T-helper 9 cell (primary cell): Measurements from ENCODE around the gene KDM3B.
"Not testable (repeated sequence)": the region's sequence is repeated elsewhere in the genome, so short reads cannot be mapped to it uniquely, and the experiment has no call there.

Experiments
- DNase-seq: peaks from one replicate; pipeline ENCODE4 v3.0.0-alpha.2; 2020

Gene KDM3B

DNA sequence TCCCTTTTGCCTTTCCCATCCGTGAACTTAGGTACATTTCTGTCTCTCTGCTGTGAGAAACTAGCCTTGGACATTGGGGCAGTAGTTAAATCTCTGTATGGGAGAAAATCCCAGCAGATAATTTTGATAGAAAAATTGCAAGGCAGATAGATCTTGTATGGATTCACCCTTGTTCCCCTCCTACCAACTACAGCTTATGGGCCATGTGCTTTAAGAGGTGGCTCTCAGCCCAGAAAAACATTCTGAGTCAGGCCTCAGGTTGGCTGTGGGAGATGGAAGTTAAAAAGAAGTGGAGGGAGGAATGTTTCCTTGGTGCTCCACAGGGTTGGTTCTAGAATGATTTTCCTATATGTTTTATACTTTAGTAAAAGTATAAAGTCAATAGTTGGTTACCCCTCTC lies 1.4 kb upstream of the KDM3B start:
- DNase-seq: no peak

DNA sequence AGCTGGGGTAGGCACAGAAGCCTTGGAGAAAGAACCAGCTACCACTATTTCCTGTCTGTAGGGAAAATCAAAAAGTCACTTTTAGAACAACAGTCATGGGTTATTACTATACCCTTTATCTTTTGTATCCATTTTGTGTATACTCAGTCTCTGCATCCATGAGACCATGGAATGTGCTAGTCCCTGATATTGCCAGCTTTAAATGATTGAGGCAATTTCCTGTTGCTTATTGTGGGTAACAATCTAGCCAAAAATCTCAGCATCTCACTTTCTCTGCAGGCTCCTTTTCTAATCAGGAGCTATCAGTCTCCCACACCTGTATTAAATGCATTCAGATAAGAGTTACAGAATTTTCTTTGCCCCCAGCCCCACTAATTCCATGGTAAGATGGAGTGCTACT lies 968 bp upstream of the KDM3B start:
- DNase-seq: no peak

GRCh38 chr5:138352722-138353559 lies 456 bp downstream of the KDM3B start:
- DNase-seq: peak; percentile 77

- no peak for DNase-seq
Measured at GRCh38 chr5:138353560-138354080, 1.1 kb downstream of the KDM3B start.

DNA sequence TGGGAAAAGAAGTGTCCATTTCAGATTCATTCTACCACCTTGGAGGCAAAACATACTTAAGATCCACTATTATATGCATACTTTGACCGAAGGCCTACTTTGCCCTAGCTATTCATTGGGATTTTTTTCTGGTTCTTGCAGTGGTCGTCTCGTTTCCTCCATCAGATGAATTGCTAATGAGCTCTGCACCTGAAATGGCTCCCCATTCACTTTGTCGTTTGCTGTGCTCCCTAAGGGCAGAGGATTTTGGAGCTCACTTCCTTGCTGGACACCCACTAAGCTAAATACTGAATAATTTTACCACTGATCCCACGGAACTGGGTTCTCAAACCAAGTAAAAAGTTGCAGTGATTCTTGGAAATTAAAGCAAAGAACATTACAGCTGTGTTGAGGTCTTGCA lies 1.9 kb downstream of the KDM3B start:
- no peak for DNase-seq

- peak; percentile 16 for DNase-seq
Measured at GRCh38 chr5:138354926-138355378, 2.5 kb downstream of the KDM3B start.

GRCh38 chr5:138359621-138360020 lies 7.1 kb downstream of the KDM3B start:
- DNase-seq: no peak

- no peak for DNase-seq
Measured at GRCh38 chr5:138360941-138361452, 8.5 kb downstream of the KDM3B start.

DNA sequence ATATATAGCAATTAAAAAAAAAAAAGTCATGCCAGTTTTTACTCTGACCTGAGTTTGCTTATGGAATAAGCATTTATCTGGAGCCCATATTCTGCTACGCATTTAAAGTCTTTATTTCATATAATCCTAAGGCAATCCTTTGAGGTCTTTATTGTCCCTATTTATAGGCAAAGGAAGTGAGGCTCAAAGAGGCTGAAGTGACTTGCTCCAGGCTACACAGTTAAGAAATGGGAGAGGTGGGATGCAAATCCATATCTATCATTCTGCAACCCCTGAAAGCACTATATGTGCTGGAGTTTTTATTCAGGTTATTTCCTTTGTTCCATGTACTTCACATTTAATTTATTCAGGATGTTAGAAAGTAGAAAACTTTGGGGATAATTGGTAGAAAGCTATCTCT lies 12.1 kb downstream of the KDM3B start:
- no peak for DNase-seq

DNA sequence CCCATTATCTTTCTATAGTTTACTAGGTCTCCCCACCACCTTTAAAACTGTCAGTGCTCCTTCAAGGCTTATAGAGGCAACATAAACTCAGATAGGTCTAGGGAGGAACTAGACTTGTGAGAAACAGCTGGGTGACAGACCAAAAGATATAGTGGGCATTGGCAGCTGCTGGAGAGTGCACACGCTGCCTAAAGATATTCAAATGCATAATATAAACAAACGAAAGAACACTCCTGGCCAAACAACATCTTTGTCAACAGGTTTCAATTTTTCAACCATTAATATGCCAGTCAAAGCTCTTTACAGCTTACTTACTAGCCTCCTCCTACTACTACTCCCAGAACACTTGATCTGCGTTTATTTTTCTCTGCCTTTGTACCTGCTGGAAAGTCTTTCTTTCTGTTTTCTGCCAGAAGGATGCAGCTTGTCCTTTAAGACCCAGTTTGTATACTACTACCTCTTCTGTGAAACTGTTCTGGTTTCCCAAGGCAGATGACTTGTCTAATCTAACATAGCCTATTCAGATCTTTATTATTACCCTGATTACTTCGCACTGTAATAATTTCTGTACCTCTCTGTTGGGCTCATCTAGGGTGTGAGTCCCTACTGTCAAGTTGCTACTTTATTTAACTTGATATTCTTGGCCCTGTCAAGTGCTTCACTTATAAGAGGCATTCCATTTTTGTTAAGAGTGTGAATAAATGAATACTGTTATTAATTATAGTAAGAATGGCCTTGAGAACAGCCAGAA lies 14.3 kb downstream of the KDM3B start:
- no peak for DNase-seq

GRCh38 chr5:138369261-138369660 lies 16.8 kb downstream of the KDM3B start:
- DNase-seq: no peak

DNA sequence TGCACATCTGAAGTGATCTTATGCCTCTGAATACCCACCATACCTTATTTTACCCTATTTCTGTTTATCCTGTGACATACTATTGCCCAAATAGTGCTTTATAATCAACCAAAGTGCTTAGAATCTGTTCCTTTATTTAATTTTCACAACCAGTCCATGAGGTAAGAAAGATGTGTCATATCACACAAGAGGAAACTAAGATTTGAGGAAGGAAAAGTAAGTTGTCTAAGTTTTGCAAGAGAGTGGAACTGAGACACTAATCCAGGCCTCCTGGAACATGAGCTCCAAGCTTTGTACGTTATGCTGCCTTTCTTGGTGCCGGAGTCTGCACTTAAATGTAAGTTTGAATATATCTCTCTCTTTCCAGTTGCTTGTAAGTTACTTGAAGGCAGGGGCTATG lies 17.2 kb downstream of the KDM3B start:
- DNase-seq: no peak

- DNase-seq: no peak
Measured at GRCh38 chr5:138370537-138370936, 18.1 kb downstream of the KDM3B start.

GRCh38 chr5:138371454-138371853 lies 19.0 kb downstream of the KDM3B start:
- no peak for DNase-seq

GRCh38 chr5:138372225-138372624 lies 19.7 kb downstream of the KDM3B start:
- no peak for DNase-seq

- DNase-seq: no peak
Measured at GRCh38 chr5:138372653-138373052, 20.2 kb downstream of the KDM3B start.

GRCh38 chr5:138382347-138382746 lies 29.9 kb downstream of the KDM3B start:
- no peak for DNase-seq

- no peak for DNase-seq
Measured at GRCh38 chr5:138385660-138386059, 33.2 kb downstream of the KDM3B start.

DNA sequence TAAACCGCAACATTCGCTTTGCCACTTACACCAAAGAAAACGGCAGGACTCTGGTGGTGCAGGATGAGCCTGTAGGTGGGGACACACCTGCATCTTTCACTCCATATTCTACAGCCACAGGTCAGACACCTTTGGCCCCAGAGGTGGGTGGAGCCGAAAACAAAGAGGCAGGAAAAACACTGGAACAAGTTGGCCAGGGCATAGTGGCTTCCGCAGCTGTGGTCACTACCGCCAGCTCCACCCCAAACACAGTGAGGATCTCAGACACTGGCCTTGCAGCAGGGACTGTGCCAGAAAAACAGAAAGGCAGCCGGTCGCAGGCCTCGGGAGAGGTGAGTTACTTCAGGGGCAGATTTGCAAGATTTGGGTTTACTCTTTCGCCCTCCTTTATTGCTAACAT lies 33.8 kb downstream of the KDM3B start:
- DNase-seq: no peak

GRCh38 chr5:138389332-138389731 lies 36.8 kb downstream of the KDM3B start:
- no peak for DNase-seq

DNA sequence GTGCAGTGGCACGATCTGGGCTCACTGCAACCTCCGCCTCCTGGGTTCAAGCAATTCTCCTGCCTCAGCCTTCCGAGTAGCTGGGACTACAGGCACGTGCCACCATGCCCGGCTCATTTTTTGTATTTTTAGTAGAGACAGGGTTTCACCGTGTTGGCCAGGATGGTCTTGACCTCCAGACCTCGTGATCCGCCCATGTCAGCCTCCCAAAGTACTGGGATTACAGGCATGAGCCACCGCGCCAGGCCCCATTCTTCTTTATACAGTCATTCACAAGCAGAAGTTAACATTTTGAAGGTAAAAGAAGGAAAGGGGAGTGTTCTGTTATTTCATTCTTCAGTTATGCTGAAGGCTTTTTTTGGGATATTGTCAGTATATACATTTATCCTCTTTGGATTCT lies 37.4 kb downstream of the KDM3B start:
- DNase-seq: not testable (repeated sequence)

DNA sequence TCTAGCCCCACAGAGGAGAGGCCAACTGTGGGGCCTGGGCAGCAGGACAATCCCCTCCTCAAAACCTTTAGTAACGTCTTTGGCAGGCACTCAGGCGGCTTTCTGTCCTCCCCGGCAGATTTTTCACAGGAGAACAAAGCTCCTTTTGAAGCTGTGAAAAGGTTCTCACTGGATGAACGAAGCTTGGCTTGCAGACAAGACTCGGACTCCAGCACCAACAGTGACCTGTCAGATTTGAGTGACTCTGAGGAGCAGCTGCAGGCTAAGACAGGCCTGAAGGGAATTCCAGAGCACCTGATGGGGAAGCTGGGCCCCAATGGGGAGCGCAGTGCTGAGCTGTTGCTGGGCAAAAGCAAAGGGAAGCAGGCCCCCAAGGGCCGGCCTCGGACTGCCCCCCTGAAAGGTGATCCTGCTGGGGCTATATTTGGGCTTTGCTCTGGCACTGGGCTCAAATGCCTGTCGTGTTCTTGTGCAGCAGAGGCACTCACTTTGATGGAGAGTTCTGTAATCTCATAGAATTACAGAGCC lies 39.4 kb downstream of the KDM3B start:
- no peak for DNase-seq

DNA sequence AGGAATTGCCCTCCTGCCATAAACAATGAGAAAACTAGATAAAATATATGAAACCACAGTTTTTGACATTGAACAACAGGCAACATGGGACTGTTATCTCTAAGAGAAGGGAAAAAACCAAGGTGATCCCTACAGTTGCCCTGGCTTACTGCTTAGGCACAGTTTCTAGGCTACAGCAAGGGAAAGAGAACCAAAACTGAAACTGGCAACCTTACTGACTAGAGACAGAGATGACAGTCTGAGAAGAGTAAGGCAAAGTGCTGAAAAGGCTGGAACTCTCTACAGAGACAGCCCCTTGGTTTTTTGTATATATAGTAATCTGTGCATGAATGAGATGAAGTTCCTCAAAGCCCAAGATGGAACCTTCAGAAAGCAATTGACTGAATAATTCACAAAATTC lies 50.2 kb downstream of the KDM3B start:
- DNase-seq: no peak
